Endodermal cell (in vitro differentiated cells): ENCODE results near the gene IQGAP1. TPM values are rescaled to one million over a fixed set of nuclear protein-coding genes. Genes with fewer than 3 reads are reported as not detected.
"Not testable (repeated sequence)": the region's sequence is repeated elsewhere in the genome, so short reads cannot be mapped to it uniquely, and the experiment has no call there.

Source experiments
- DNase-seq: peaks from one replicate; pipeline ENCODE4 v3.0.0-alpha.2; 2017
- H3K27ac ChIP-seq: 2 replicates; pipeline ENCODE4 v1.5.1; 2013; ENCODE audit warnings: mild to moderate bottlenecking, low read depth, low read length, moderate library complexity
- H3K27me3 ChIP-seq: 2 replicates; pipeline ENCODE4 v1.6.1; 2013; ENCODE audit warnings: mild to moderate bottlenecking, low read length, moderate library complexity; ENCODE audit not compliant: insufficient read depth, control insufficient read depth, poor library complexity, severe bottlenecking
- H3K36me3 ChIP-seq: 2 replicates; pipeline ENCODE4 v1.7.0; 2013; ENCODE audit warnings: mild to moderate bottlenecking, low read length, moderate library complexity; ENCODE audit not compliant: control insufficient read depth, insufficient read depth
- H3K4me1 ChIP-seq: one replicate; pipeline ENCODE4 v1.7.0; 2013; ENCODE audit warnings: low read length; ENCODE audit not compliant: control insufficient read depth, insufficient read depth
- H3K4me3 ChIP-seq: 2 replicates; pipeline ENCODE4 v1.5.1; 2013; ENCODE audit warnings: mild to moderate bottlenecking, low read length, moderate library complexity
- H3K9ac ChIP-seq: 2 replicates; pipeline ENCODE4 v1.6.1; 2013; ENCODE audit warnings: mild to moderate bottlenecking, low read length, moderate library complexity; ENCODE audit not compliant: poor library complexity, severe bottlenecking; ENCODE audit errors: extremely low read depth
- H3K9me3 ChIP-seq: 2 replicates; pipeline ENCODE4 v1.6.1; 2013; ENCODE audit warnings: mild to moderate bottlenecking, low read length, moderate library complexity; ENCODE audit not compliant: control insufficient read depth
- H3K27ac Mint-ChIP-seq: 2 replicates; pipeline ENCODE4 v1.8.0; 2020; ENCODE audit warnings: mixed read lengths
- H3K27me3 Mint-ChIP-seq: 2 replicates; pipeline ENCODE4 v1.8.0; 2021; ENCODE audit warnings: mild to moderate bottlenecking, mixed read lengths; ENCODE audit not compliant: insufficient read depth
- H3K36me3 Mint-ChIP-seq: 2 replicates; pipeline ENCODE4 v1.8.0; 2020; ENCODE audit warnings: low read depth, mixed read lengths
- H3K4me1 Mint-ChIP-seq: 2 replicates; pipeline ENCODE4 v1.8.0; 2020; ENCODE audit warnings: mixed read lengths
- H3K4me3 Mint-ChIP-seq: 2 replicates; pipeline ENCODE4 v1.8.0; 2020; ENCODE audit warnings: mild to moderate bottlenecking, moderate library complexity, mixed read lengths
- H3K9me3 Mint-ChIP-seq: 2 replicates; pipeline ENCODE4 v1.8.0; 2020; ENCODE audit warnings: mild to moderate bottlenecking, mixed read lengths
- WGBS, 2 experiments: methylation state at CpG; one replicate each; pipeline versions ENCODE4 v1.1.5 to v1.1.7; 2013; ENCODE audit warnings: missing lambda C conversion rate in 2 of 2, mixed read lengths in 1 of 2; ENCODE audit not compliant: insufficient coverage in 1 of 2, insufficient read length in 1 of 2; 5-methylcytosine and 5-hydroxymethylcytosine counted together
- total RNA-seq, 2 donors: library from RNA; stranded (reverse); fragmentation: NEBNext Ultra II Directional in 1 of 2; extraction: Animal tissue kit (Norgen Biotek cat#: 25700) in 1 of 2; gene quantifications; 2 replicates in 1 of 2; 3 replicates in 1 of 2; pipeline ENCODE4 v1.2.1, GENCODE V29; 2021
- TF ChIP-seq, protein P1 (sequence below): fragments of 200-600 bp; sonication (generic); conservative IDR thresholded peaks from 2 replicates; pipeline ENCODE4 v1.5.0; 2021; ENCODE audit warnings: antibody characterized with exemption, mild to moderate bottlenecking

Gene IQGAP1
- total RNA-seq, 2 donors from 2014 or later, result 94.4 to 124 TPM

DNA sequence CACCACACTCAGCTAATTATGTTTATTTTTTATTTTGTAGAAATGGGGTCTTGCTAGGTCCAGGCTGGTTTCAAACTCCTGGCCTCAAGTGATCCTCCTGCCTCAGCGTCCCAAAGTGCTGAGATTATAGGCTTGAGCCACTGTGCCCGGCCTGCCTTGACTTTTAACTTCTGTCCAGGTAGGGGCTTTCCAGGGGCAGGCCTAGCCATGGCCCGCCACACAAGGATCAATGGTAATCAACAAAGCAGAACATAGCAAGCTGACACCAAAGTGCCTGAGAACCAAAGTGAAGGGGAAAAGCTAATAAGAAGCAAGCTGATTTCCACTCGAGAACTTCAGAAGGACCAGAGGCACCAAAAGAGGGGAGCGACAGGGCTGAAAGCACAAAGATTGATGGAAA lies 132.3 kb downstream of the IQGAP1 start:
- Mint-ChIP-seq H3K27ac (no peak overlapping the region), H3K36me3 (no peaks in the 10 kb centered on the region), H3K9me3 (no peaks in the 10 kb centered on the region), H3K4me1 (no peaks in the 10 kb centered on the region), H3K4me3 (no peak overlapping the region), H3K27me3 (peaks cover 2% of the 10 kb centered on the region)
- WGBS, 2 experiments, result 92 to 97% methylated on average over 5 of the region's 5 CpGs
- Histone ChIP-seq H3K4me3 (no peak overlapping the region), H3K9ac (no peak overlapping the region), H3K9me3 (no peaks in the 10 kb centered on the region), H3K36me3 (no peaks in the 10 kb centered on the region), H3K27ac (no peak overlapping the region), H3K27me3 (no peaks in the 10 kb centered on the region), H3K4me1 (no peaks in the 10 kb centered on the region)
- peak; percentile 30 for DNase-seq
- TF ChIP-seq, protein P1, sequence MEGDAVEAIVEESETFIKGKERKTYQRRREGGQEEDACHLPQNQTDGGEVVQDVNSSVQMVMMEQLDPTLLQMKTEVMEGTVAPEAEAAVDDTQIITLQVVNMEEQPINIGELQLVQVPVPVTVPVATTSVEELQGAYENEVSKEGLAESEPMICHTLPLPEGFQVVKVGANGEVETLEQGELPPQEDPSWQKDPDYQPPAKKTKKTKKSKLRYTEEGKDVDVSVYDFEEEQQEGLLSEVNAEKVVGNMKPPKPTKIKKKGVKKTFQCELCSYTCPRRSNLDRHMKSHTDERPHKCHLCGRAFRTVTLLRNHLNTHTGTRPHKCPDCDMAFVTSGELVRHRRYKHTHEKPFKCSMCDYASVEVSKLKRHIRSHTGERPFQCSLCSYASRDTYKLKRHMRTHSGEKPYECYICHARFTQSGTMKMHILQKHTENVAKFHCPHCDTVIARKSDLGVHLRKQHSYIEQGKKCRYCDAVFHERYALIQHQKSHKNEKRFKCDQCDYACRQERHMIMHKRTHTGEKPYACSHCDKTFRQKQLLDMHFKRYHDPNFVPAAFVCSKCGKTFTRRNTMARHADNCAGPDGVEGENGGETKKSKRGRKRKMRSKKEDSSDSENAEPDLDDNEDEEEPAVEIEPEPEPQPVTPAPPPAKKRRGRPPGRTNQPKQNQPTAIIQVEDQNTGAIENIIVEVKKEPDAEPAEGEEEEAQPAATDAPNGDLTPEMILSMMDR, result no peak

DNA sequence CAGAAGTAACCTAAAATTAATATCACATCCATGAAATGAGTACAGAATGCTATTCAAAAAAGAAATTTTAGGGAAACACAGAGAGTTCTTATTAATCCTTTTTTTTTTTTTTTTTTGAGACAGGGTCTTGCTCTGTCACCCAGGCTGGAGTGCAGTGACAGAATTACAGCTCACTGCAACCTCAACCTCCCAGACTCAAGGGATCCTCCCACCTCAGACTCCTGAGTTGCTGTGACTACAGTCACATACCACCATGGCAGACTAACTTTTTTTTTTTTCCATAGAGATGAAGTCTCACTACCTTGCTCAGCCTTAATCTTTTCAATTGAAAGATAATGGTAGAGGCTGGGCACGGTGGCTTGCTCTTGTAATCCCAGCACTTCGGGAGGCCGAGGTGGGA lies 135.3 kb downstream of the IQGAP1 start:
- TF ChIP-seq, protein P1, result no peak
- H3K27me3 ChIP-seq, result peaks cover 2% of the 10 kb centered on the region
- H3K27ac Mint-ChIP-seq, result no peak overlapping the region
- H3K4me1 ChIP-seq, result no peaks in the 10 kb centered on the region
- 100% methylated on average over 3 of the region's 3 CpGs for WGBS, 2 experiments
- no peak overlapping the region for H3K9ac ChIP-seq
- no peaks in the 10 kb centered on the region for H3K36me3 Mint-ChIP-seq
- no peaks in the 10 kb centered on the region for H3K9me3 Mint-ChIP-seq
- H3K9me3 ChIP-seq, result no peaks in the 10 kb centered on the region
- H3K4me1 Mint-ChIP-seq, result no peaks in the 10 kb centered on the region
- no peak overlapping the region for H3K27ac ChIP-seq
- no peak for DNase-seq
- H3K27me3 Mint-ChIP-seq, result peaks cover 14% of the 10 kb centered on the region
- H3K4me3 ChIP-seq, result no peak overlapping the region
- no peak overlapping the region for H3K4me3 Mint-ChIP-seq
- H3K36me3 ChIP-seq, result no peaks in the 10 kb centered on the region

DNA sequence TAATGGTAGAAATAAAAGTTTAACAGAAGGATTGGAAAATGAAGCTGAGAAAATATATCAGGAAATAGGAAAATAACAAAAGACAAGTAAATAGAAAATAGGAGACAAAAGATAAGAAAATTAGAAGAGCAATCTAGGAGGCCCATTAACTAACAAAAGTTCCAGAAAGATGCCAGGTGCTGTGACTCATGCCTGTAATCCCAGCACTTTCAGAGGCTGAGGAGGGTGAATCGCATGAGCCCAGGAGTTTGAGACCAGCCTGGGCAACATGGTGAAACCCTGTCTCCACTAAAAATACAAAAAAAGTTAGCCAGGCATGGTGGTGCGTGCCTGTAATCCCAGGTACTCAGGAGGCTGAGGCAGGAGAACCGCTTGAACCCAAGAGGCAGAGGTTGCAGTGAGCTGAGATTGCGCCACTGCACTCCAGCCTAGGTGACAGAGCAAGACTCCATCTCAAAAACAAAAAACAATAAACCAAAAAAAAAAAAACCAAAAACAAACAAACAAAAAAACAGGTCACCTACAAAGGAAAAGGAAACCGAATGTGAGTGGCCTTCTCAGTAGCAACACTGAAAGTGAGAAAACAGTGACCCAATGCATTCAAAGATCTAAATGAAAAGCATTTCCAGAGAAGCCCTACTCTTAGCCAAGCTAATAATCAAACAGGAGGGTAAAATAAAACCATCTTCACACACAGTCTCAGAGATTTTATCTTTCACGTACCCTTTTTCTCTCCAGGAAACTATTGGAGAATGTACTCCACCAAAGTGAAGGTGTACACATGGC lies 136.2 kb downstream of the IQGAP1 start:
- H3K27ac Mint-ChIP-seq, H3K9me3 Mint-ChIP-seq, H3K36me3 ChIP-seq, H3K36me3 Mint-ChIP-seq, DNase-seq, H3K9ac ChIP-seq, H3K4me1 ChIP-seq, H3K4me3 Mint-ChIP-seq, H3K27ac ChIP-seq, H3K4me1 Mint-ChIP-seq, H3K9me3 ChIP-seq, H3K4me3 ChIP-seq: not testable (repeated sequence)
- H3K27me3 Mint-ChIP-seq, result peaks cover 22% of the 10 kb centered on the region
- peaks cover 10% of the 10 kb centered on the region for H3K27me3 ChIP-seq
- WGBS, 2 experiments, result 91 to 96% methylated on average over 4 to 6 of the region's 6 CpGs
